GM06990 (cell line): ENCODE results near the gene ZNRD2.

Source experiments
- DNase-seq: peaks from one replicate; pipeline ENCODE4 v3.0.0-alpha.2; 2011; ENCODE audit not compliant: insufficient read length; ENCODE audit errors: extremely low read depth
- H3K27me3 ChIP-seq: replicated peaks from 2 replicates; pipeline ENCODE4 v1.6.0; 2011; ENCODE audit warnings: low read length; ENCODE audit not compliant: control insufficient read depth, insufficient read depth
- H3K36me3 ChIP-seq: 2 replicates; pipeline ENCODE4 v1.5.1; 2011; ENCODE audit warnings: low read length; ENCODE audit not compliant: control insufficient read depth, insufficient read depth
- H3K4me3 ChIP-seq: replicated peaks from 2 replicates; pipeline ENCODE4 v1.5.1; 2011; ENCODE audit warnings: low read depth, mild to moderate bottlenecking, control low read depth, low read length
- TF ChIP-seq, protein P1 (sequence below): IDR thresholded peaks from 2 replicates; pipeline ENCODE4 v1.5.1; 2011; ENCODE audit warnings: low read length, control low read depth, mild to moderate bottlenecking, inconsistent platforms; ENCODE audit not compliant: insufficient read depth, poor library complexity, severe bottlenecking

Gene ZNRD2

DNA sequence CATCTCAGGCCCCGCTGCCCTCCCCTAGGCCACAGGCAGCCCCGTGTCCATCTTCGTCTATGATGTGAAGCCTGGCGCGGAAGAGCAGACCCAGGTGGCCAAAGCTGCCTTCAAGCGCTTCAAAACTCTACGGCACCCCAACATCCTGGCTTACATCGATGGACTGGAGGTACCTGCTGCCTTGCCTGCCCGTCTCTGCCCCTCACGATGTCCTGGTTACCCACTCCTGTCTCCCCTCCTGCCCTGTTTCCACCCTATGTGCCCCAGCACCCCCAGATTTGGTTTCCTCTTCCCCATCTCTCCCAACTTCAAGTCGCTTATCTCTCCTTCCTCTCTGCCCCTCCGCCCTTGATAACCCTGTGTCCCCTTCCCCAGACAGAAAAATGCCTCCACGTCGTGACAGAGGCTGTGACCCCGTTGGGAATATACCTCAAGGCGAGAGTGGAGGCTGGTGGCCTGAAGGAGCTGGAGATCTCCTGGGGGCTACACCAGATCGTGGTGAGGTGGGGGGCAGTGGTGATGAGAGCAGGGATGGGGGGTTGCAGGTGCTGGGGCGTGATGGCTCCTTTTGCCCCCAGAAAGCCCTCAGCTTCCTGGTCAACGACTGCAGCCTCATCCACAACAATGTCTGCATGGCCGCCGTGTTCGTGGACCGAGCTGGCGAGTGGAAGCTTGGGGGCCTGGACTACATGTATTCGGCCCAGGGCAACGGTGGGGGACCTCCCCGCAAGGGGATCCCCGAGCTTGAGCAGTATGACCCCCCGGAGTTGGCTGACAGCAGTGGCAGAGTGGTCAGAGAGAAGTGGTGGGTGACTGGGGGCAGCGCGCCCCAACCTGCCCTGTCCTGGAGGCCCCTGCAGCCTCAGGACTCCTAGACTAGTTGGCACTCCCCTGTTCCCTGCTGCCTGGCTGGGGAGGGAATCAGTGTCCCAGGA, 44.5 kb upstream of the ZNRD2 start:
- H3K4me3 ChIP-seq: peak overlapping the region; percentile 67
- TF ChIP-seq, protein P1, sequence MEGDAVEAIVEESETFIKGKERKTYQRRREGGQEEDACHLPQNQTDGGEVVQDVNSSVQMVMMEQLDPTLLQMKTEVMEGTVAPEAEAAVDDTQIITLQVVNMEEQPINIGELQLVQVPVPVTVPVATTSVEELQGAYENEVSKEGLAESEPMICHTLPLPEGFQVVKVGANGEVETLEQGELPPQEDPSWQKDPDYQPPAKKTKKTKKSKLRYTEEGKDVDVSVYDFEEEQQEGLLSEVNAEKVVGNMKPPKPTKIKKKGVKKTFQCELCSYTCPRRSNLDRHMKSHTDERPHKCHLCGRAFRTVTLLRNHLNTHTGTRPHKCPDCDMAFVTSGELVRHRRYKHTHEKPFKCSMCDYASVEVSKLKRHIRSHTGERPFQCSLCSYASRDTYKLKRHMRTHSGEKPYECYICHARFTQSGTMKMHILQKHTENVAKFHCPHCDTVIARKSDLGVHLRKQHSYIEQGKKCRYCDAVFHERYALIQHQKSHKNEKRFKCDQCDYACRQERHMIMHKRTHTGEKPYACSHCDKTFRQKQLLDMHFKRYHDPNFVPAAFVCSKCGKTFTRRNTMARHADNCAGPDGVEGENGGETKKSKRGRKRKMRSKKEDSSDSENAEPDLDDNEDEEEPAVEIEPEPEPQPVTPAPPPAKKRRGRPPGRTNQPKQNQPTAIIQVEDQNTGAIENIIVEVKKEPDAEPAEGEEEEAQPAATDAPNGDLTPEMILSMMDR: no peak
- no peaks in the 10 kb centered on the region for H3K27me3 ChIP-seq
- H3K36me3 ChIP-seq: peaks cover 16% of the 10 kb centered on the region
- no peak for DNase-seq

DNA sequence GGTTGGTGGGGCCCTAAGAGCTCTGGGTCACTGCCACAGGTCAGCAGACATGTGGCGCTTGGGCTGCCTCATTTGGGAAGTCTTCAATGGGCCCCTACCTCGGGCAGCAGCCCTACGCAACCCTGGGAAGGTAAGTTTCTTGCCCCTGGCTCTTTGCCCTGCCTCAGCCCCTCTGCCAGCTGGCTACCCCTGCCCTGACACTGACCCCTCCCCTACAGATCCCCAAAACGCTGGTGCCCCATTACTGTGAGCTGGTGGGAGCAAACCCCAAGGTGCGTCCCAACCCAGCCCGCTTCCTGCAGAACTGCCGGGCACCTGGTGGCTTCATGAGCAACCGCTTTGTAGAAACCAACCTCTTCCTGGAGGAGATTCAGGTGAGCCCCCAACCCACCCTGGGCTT, 43.5 kb upstream of the ZNRD2 start:
- TF ChIP-seq, protein P1: no peak
- DNase-seq: no peak
- Histone ChIP-seq H3K36me3 (peaks cover 24% of the 10 kb centered on the region), H3K27me3 (no peaks in the 10 kb centered on the region), H3K4me3 (no peak overlapping the region)

DNA sequence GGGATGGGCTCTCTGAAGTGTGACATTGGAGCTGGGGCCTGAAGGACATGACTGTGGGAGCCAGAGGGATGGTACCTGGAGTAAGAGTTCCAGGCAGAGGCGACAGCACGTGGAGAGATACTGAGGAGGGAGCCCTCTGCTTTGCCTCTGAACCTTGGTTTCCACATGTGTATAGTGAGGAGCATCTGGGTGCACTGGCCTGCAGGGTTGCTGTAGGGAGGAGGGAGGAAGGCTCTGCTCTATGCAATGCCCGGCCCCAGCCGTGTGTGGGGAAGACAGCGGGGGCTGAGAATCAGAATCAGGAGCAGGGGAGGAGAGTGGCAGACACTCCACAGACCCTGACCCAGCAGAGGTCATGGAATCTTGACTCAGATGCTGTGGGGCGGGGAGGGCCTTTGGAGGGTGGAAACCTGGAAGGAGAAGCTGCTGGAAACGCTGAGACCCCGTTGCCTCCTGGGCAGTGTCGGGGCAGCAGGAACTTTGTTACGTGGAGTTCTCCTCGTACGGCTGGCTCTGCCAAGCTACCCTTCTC, 41.4 kb upstream of the ZNRD2 start:
- TF ChIP-seq, protein P1: no peak
- Histone ChIP-seq H3K36me3 (peaks cover 31% of the 10 kb centered on the region), H3K4me3 (no peak overlapping the region), H3K27me3 (no peaks in the 10 kb centered on the region)
- no peak for DNase-seq

DNA sequence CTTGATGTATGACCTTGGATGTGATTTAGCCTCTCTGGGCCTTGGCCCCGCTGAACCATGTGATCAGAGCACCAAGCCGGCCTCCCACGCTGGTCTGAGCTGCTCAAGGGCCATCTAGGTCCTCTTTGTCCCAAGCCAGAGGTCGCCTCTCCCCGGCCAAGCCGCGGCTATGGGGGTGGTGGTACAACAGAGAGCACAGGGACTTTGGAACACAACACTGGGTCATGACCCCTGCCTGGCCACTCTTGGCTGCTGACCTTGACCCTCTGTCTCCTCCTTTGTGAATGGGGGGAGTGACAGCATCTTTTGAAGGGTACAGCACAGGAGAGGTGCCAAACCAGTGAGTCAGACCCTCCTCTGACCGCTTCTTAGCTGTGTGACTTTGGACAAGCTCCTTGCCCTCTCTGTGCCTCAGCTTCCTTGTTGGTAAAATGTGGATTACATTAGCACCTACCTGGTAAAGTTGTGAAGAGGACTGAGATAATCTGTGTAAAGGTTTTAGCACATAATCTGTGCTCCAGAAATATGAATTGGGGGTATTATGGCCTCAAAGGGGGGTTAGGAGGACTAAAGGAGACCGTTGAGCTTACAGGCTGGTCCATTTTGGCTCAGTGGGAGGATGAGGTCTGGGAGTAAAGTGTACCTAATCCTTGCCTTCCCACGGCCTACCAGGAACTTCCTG, 40.7 kb upstream of the ZNRD2 start:
- H3K36me3 ChIP-seq: peaks cover 31% of the 10 kb centered on the region
- no peaks in the 10 kb centered on the region for H3K27me3 ChIP-seq

DNA sequence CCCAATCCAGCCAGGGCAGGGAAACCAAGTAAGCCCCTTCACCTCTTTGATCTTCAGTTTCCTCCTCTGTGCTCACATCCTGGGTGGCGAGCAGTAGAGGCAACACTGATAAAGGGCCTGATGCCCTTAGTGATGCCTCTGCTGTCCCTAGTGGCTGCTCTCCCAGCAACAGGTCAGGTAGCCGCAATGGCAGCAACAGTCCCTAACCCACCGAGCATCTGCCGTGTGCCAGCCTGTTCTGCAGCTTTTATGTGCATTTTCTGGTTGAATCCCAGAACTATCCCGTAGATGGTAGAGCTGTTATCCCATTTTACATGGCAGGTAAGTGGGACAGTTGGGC, 40.1 kb upstream of the ZNRD2 start:
- Histone ChIP-seq H3K27me3 (no peaks in the 10 kb centered on the region), H3K4me3 (no peak overlapping the region), H3K36me3 (peaks cover 34% of the 10 kb centered on the region)
- TF ChIP-seq, protein P1: peak; percentile 41
- DNase-seq: no peak

More for the DNA sequence above, 40.7 kb upstream of the ZNRD2 start:
- no peak for DNase-seq
- no peak overlapping the region for H3K4me3 ChIP-seq
- TF ChIP-seq, protein P1: no peak
